ES-I3 (cell line): ENCODE data around the gene TMEM115.

Experiments used
- H3K36me3 ChIP-seq: 2 replicates; pipeline ENCODE4 v1.6.1; 2013; ENCODE audit warnings: mild to moderate bottlenecking, low read length, control low read depth, moderate library complexity; ENCODE audit not compliant: insufficient read depth
- H3K4me1 ChIP-seq: 2 replicates; pipeline ENCODE4 v1.6.1; 2013; ENCODE audit warnings: mild to moderate bottlenecking, control low read depth, low read length; ENCODE audit not compliant: insufficient read depth
- H3K9ac ChIP-seq: 2 replicates; pipeline ENCODE4 v1.6.1; 2013; ENCODE audit warnings: low read depth, mild to moderate bottlenecking, low read length, moderate library complexity
- H3K9me3 ChIP-seq: 2 replicates; pipeline ENCODE4 v1.6.1; 2013; ENCODE audit warnings: mild to moderate bottlenecking, low read length, moderate library complexity; ENCODE audit not compliant: control insufficient read depth, insufficient read depth

Gene TMEM115

DNA sequence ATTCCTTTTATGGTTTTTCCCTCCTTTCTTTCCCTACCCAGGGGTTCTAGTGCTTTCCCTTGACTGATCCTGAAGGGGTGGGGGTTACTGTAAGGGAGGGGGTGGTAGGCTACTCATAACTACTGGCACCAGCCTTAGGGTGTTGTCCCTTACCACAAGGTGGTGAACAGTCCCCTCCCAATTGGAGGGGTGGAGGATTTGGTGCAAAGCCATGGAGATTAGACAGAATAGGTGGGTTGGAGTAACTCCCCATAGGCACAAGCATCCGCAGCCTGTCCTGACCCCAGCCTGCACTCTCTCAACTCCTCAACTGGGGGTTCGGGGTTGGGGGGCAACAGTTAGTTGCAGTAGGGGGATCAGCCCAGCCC lies 34.2 kb downstream of the TMEM115 start:
- Histone ChIP-seq H3K9ac (no peak overlapping the region), H3K4me1 (peaks cover 17% of the 10 kb centered on the region; the same call in 1 of the 2 replicates), H3K9me3 (no peaks in the 10 kb centered on the region), H3K36me3 (no peaks in the 10 kb centered on the region)

DNA sequence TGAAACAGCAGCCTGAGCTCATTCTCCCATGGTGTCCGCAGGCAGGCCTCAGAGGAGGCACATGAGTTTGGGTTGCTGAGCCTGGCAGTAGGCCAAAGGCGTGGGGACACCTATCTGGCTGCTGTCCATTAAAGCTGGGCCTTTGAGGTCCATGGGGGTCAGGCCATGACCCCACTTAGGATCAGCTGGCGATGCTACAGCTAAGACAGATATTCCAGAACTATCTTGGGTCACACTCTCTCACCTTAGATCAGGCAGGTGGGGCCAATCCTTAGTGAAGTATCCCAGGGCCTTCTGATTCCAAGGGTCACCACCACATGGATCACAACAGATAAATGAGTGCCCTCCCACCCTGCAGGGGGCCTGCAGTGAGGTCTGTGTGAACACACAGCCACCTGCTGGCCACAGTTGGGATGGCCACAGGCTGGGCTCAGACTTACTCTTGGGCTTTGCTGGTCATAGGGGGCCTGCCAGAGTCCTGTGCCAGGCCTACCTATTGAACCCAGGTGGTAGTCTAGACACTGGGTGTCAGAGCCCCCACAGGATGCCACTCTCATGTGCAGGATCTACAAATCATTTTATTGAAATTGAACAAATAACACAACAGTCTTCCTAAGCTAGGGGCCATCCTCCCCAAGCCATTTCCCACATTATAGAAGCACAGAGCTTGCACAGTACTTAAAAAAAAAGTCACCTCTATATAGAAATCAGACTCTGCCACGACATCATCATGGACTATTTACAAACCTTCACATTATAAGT lies 34.8 kb downstream of the TMEM115 start:
- peaks cover 22% of the 10 kb centered on the region; the same call in 1 of the 2 replicates for H3K4me1 ChIP-seq
- H3K36me3 ChIP-seq, result peaks cover 4% of the 10 kb centered on the region; the same call in 1 of the 2 replicates
- H3K9ac ChIP-seq, result no peak overlapping the region
- H3K9me3 ChIP-seq, result no peaks in the 10 kb centered on the region

DNA sequence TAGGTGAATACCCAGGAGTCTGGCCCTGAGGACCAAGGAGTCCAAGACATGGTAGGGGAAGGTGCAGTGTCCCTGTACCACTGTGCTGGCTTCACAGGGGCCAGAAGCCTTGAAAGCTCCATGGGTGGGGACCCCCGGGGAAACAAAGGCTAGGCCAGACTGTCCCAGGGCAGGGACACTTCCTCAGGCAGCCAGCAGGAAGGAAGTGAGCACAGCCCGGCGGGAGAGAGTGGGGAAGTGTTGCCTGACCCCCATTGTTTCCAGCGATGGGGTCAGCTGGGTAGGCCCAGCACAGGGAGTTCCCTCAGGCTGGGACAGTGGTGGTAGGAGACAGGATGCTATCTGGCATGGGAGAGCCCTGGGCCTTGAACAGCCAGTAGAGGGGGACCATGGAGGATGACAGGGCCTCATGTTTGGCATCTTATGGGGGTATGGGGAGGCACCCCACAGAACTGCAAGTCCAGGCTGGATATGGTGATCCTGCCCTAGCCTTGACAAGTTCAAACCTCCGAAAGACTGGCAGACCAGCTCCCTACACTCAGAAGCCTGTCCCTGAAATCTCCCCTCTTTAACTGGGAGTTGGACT lies 35.6 kb downstream of the TMEM115 start:
- Histone ChIP-seq H3K4me1 (peaks cover 22% of the 10 kb centered on the region; the same call in 1 of the 2 replicates), H3K9ac (no peak overlapping the region), H3K9me3 (no peaks in the 10 kb centered on the region), H3K36me3 (peaks cover 9% of the 10 kb centered on the region)

DNA sequence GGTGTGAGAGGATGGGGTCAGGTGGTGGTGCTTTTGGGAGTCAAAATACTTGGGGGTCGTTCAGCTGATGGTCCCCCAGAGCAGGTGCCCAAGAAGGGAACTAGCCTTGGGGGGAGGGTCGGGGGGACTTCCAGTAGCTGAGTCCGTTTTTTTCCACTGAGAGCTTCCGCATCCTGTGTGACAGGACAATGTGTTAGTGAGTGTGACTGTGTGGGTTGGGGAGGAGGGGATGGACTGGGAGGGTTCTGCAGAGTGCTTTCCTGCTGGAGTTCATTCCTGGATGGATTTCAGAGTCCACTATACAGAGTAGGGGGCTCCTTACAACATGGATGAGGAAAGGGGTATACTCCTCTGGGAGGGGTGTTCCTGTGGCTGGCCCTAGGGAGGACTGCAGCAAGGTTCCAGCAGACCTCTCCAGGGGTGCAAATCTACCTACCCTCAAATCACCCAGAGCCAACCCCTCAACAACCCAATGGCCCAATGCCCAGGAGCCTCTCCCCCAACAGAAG lies 36.2 kb downstream of the TMEM115 start:
- H3K36me3 ChIP-seq, result peaks cover 9% of the 10 kb centered on the region
- H3K9me3 ChIP-seq, result no peaks in the 10 kb centered on the region
- H3K4me1 ChIP-seq, result peaks cover 22% of the 10 kb centered on the region; the same call in 1 of the 2 replicates
- H3K9ac ChIP-seq, result peak overlapping the region; percentile 89; the same call in 1 of the 2 replicates

DNA sequence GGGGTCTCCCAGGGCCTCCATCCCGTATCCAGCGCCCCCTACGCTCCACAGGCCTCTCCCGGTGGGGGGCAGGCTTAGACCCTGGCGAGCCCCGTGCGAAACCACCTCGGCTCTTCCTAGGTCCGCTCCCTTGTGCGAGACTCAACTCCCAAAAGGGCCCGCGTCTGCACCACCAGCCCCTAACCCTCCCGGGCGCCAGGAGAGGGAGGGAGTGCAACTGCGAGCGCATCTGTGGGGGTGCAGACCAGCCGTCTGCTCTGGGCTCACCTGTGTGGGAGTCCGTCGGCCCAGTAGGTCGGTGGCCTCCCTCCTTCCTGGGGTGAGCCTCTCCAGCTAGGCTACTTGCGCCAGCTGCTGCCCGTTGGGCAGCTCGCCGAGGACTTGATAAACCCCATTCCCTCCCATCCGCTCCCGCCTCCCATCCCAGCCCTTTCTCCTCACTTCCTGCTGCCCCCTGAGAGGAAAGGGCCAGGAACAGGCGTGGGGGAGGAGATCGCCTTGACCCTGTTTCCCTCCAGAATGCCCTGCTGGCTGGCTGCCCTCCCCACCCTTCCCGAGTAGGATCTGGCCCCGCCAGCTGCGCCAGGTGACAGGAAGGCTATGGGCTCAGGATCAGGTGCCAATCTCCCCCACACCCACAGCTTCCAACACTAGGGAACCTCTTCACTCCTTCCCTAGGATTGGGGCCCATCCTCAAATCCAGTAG lies 36.8 kb downstream of the TMEM115 start, which contains the start of gene HYAL2:
TSS of gene HYAL2 (minus strand) at position 360 of the 706 bp plus-strand sequence. CDS start 2,256 bp downstream, outside the sequence.
- Histone ChIP-seq H3K4me1 (peaks cover 27% of the 10 kb centered on the region; the same call in 1 of the 2 replicates), H3K36me3 (peaks cover 9% of the 10 kb centered on the region), H3K9ac (peak within 1 kb of the TSS; percentile 89), H3K9me3 (no peaks in the 10 kb centered on the region)

DNA sequence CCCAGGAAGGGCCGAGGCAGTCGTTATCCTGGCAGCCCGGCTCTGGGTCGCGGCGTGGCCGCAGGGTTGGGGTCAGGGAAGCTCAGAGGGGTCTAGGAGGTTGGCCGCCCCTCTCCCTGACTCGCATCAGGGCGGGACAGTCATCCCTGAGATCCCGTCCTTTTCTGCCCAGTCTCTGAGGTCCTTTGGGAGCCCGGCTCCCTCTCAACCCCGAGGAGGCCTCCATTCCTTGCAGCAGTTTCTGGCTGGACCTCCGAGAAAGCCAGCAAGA lies 37.3 kb downstream of the TMEM115 start:
- H3K36me3 ChIP-seq, result peaks cover 9% of the 10 kb centered on the region
- no peaks in the 10 kb centered on the region for H3K9me3 ChIP-seq
- H3K4me1 ChIP-seq, result peaks cover 32% of the 10 kb centered on the region; the same call in 1 of the 2 replicates
- H3K9ac ChIP-seq, result peak overlapping the region; percentile 89

DNA sequence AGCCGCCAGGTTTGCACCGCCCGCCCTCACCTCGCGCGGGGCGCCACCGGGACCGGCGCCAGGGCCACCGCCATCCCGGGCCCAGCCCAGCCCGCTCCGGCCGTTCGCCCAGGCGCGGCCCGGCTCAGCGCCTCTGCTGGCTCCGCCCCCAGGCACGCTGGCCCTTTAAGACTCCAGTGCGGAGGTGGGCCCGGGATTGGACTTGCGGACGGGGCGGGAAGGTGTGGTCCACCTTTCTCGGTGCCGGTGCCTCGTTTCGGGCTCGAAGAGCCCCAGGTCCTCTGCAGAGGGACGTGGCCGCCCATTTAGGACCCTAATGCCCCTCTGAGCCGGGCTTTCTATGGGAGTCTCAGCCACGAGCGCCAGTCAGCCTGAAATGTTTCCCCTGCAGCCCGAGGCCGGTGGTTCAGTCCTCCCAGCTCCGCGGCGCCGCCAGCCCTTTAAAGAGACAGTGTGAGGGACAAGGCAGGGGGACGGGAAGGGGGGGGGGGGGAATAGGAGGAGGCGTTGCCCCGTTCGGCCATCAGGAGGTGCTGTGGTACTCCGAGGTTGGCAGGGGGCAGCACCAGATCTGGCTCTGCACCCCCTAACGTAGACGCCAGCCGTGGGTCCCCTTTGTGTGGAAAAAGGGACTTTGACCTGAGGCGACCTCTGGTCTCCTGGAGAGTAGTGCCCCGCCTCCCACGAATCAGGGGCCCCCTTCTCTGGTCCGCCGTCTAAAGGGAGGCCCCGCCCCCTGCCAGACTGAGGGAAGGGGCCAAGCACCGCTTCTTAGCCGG lies 37.8 kb downstream of the TMEM115 start:
- peaks cover 9% of the 10 kb centered on the region for H3K36me3 ChIP-seq
- peaks cover 33% of the 10 kb centered on the region; the same call in 1 of the 2 replicates for H3K4me1 ChIP-seq
- no peaks in the 10 kb centered on the region for H3K9me3 ChIP-seq

DNA sequence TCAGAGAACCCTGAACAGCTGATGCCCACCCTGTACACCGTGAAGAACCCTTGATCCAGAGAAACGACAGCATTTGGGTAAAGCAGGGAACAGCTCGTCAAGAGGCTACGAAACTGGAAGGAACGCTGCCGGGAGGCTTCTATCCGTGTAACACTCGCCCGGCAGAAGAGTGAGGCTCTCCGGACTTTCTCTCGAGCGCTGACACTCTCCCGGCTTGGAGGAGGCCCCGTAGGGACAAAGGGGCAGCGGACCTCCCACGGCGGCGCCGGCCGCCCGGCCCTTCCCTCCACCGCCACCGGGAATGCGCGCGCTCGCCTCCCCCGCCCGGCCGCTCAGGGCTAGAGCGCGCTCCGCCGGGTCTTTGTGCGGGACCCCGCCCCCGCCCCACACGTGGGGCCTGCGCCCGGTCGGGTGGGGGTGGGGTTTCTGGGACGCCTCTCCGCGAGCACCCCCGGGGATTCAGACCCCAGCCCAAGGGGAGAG lies 38.4 kb downstream of the TMEM115 start:
- Histone ChIP-seq H3K4me1 (peaks cover 36% of the 10 kb centered on the region; the same call in 1 of the 2 replicates), H3K36me3 (peaks cover 9% of the 10 kb centered on the region), H3K9me3 (no peaks in the 10 kb centered on the region), H3K9ac (peak overlapping the region; percentile 89)

More for the DNA sequence above, 37.8 kb downstream of the TMEM115 start:
- peak overlapping the region; percentile 89 for H3K9ac ChIP-seq

DNA sequence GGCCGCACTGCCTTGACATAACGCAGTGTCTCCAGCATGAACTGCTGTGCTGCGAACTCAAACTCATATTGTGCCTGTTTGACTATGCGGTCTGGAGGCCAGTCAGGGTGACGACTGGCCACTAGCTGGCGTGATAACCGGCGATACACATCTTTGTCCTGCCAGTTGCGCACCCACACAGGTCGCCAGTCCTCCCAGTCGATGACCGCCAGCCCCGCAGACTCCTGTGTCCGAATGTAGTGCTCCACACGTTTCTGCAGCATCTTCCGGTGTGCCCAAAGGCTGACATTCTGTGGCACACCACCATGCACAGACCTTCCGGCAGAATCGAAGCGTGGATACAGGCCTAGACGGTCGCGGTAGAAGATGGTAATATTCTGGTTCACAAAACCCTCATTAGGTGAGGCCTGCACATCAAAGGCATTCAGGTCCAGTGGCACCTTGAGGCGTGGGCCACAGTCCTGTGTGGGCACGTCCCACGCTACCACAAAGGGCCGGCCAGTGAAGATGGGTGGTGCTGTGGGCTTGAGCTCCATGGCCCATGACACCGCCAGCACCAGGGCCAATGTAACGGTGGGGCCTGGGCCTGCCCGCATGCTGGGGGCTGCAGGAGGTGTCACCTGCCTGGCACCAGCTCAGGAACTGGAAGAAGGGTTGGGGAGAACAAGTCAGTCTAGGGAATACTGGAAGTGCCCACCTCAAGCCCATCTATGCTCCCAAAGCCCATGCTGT lies 39.3 kb downstream of the TMEM115 start:
- H3K9me3 ChIP-seq, result no peaks in the 10 kb centered on the region
- peak overlapping the region; percentile 89 for H3K9ac ChIP-seq
- H3K36me3 ChIP-seq, result peaks cover 9% of the 10 kb centered on the region
- H3K4me1 ChIP-seq, result peaks cover 36% of the 10 kb centered on the region; the same call in 1 of the 2 replicates

DNA sequence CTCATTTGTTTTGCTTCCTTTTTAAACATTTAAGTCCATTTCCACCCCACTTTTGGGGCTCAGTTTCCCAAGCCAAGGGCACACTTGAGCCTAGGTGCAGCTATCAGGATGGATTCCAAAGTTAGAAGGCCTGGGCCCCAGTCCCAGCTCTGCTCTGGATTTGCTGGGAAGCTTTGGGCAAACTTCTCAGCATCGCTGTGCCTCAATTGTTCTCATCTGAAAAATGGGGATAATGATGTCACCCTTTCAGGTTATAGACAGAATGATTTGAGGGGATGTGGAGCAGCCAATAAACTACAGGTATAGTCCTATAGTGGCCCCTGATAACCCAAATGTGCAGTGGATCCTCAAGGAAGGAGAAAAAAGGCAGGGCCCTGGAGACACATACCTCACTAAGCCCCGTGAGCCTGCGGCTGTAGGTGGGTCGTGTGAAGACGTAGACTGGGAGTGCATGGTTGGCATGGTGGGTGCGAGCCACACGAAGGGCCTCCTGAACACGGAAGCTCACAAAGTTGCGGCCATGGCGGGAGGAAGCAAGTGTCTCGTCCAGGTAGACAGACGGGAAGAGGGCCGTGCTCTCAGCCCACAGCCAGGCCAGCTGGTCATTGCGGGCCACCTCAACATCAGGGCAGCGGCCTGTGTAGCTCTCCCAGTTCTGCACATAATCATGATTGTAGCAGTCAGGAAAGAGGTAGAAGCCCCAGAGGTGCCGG lies 40.0 kb downstream of the TMEM115 start:
- Histone ChIP-seq H3K9ac (no peak overlapping the region), H3K36me3 (peaks cover 9% of the 10 kb centered on the region), H3K4me1 (peaks cover 35% of the 10 kb centered on the region; the same call in 1 of the 2 replicates), H3K9me3 (no peaks in the 10 kb centered on the region)

DNA sequence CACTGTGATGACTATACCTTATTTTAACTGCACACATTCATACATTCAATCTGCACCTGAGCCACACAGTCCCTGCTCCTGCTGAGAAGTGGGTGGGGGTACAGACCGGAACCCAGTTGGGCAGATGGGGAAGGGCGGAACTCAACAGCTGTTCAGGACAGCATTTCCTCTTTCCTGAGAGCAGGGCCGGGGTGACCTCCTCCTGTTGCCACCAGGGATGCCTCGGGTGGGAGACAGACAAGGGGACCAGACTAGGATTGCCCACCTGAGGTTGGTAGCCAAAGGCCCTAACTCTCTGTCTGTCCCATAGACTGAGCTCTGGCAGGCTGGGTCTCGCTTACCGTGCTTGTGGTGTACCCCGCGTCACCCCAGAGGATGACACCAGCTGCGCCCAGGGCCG lies 40.7 kb downstream of the TMEM115 start:
- peaks cover 9% of the 10 kb centered on the region for H3K36me3 ChIP-seq

DNA sequence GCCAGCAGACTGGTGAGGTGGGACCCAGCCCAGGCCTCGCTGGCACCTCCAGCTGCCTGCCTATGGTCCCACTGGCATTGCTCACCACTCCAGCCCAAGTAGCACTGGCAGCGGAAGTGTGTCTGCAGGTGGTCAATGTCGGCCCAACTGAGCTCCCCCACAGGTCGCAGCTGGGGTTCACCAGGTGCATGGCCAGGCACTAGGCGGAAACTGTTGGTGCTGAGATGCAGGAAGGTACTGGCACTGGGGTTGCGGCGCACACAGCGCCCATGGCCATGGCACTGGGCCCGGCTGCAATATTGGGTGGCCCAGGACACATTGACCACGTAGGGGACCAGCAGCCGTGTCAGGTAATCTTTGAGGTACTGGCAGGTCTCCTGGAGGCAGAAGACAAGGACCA lies 41.2 kb downstream of the TMEM115 start:
- H3K36me3 ChIP-seq, result peaks cover 9% of the 10 kb centered on the region
- no peak overlapping the region for H3K9ac ChIP-seq
- H3K4me1 ChIP-seq, result peaks cover 28% of the 10 kb centered on the region; the same call in 1 of the 2 replicates
- H3K9me3 ChIP-seq, result no peaks in the 10 kb centered on the region

More for the DNA sequence above, 40.7 kb downstream of the TMEM115 start:
- Histone ChIP-seq H3K4me1 (peaks cover 31% of the 10 kb centered on the region; the same call in 1 of the 2 replicates), H3K9ac (no peak overlapping the region), H3K9me3 (no peaks in the 10 kb centered on the region)

DNA sequence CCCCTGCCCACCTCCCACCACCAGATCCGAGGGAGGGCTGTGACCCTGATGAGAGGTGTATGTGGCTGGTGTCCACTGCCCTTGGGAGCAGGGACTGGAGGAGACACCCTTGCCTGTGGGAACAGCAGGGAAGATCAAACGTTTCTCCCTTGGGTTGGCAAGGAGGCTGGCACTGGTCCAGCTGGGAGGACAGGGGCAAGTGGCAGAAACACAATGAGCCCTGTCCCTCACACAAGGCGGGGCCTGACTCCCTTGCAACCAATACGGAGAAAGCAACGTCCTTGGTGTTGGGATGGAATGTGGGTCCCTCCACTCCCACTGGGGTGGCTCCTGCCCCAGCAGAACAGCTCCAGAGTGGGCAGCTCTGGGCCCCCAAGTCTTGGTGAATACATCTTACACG lies 42.0 kb downstream of the TMEM115 start:
- peaks cover 23% of the 10 kb centered on the region; the same call in 1 of the 2 replicates for H3K4me1 ChIP-seq
- no peak overlapping the region for H3K9ac ChIP-seq
- peaks cover 9% of the 10 kb centered on the region for H3K36me3 ChIP-seq
- H3K9me3 ChIP-seq, result no peaks in the 10 kb centered on the region
